HS-5 (cell line): ENCODE data around the gene CORO1A.
"Not testable (repeated sequence)": the region's sequence is repeated elsewhere in the genome, so short reads cannot be mapped to it uniquely, and the experiment has no call there.

Source experiments
- DNase-seq: peaks from one replicate; pipeline ENCODE4 v3.0.0-alpha.2; 2012; ENCODE audit warnings: low read depth

Gene CORO1A

GRCh38 chr16:30170145-30170544, 13.3 kb upstream of the CORO1A start:
- not testable (repeated sequence) for DNase-seq

GRCh38 chr16:30173054-30173453, 10.3 kb upstream of the CORO1A start:
- DNase-seq: no peak

GRCh38 chr16:30176876-30177275, 6.5 kb upstream of the CORO1A start:
- not testable (repeated sequence) for DNase-seq

GRCh38 chr16:30179195-30179594, 4.2 kb upstream of the CORO1A start:
- DNase-seq: no peak

GRCh38 chr16:30179931-30180330, 3.5 kb upstream of the CORO1A start:
- no peak for DNase-seq

GRCh38 chr16:30180741-30181140, 2.7 kb upstream of the CORO1A start:
- DNase-seq: no peak

- no peak for DNase-seq
Measured at GRCh38 chr16:30184096-30184890, 891 bp downstream of the CORO1A start.

GRCh38 chr16:30184891-30185682, 1.7 kb downstream of the CORO1A start:
- DNase-seq: no peak

- DNase-seq: no peak
Measured at GRCh38 chr16:30185683-30186421, 2.5 kb downstream of the CORO1A start.

GRCh38 chr16:30186444-30186781, 3.0 kb downstream of the CORO1A start:
- no peak for DNase-seq

GRCh38 chr16:30186782-30187555, 3.6 kb downstream of the CORO1A start:
- no peak for DNase-seq

- no peak for DNase-seq
Measured at GRCh38 chr16:30187556-30187865, 4.1 kb downstream of the CORO1A start.

- no peak for DNase-seq
Measured at GRCh38 chr16:30187971-30188561, 4.7 kb downstream of the CORO1A start.

GRCh38 chr16:30191158-30191557, 7.8 kb downstream of the CORO1A start:
- DNase-seq: not testable (repeated sequence)

GRCh38 chr16:30193098-30193497, 9.7 kb downstream of the CORO1A start:
- DNase-seq: not testable (repeated sequence)

- DNase-seq: not testable (repeated sequence)
Measured at GRCh38 chr16:30193615-30194014, 10.2 kb downstream of the CORO1A start, which contains the start of the genes BOLA2B and SLX1A. BOLA2B (minus strand) TSS chr16:30193666; CDS start chr16:30193595, 71 bp downstream. SLX1A (plus strand) TSS chr16:30193875; CDS start chr16:30194085, 210 bp downstream.

- DNase-seq: not testable (repeated sequence)
Measured at GRCh38 chr16:30194172-30194925, 10.9 kb downstream of the CORO1A start.

- DNase-seq: not testable (repeated sequence)
Measured at GRCh38 chr16:30197001-30197400, 13.6 kb downstream of the CORO1A start.

- DNase-seq: not testable (repeated sequence)
Measured at GRCh38 chr16:30199049-30199448, 15.6 kb downstream of the CORO1A start, which contains the start of gene SULT1A3. SULT1A3 (plus strand) TSS chr16:30199255; CDS start chr16:30200729, 1,474 bp downstream.

- not testable (repeated sequence) for DNase-seq
Measured at GRCh38 chr16:30199608-30200343, 16.4 kb downstream of the CORO1A start.
